Transverse colon (tissue), 4 donors: ENCODE data around the gene OTULIN.

Experiments
- CTCF ChIP-seq, 5 experiments: fragments of 200-600 bp in 3 of 5; fragments of 450-650 bp in 2 of 5; sonication (generic) in 3 of 5; IDR thresholded peaks; 1 replicate in 2 of 5; 2 replicates in 3 of 5; pipeline ENCODE4 v1.5.1; 2016 to 2017; ENCODE audit warnings: antibody characterized with exemption in 5 of 5, inconsistent platforms in 3 of 5, mild to moderate bottlenecking in 2 of 5, moderate library complexity in 1 of 5
- EP300 ChIP-seq: sonication (generic); formaldehyde crosslinking; IDR thresholded peaks from one replicate; pipeline ENCODE4 v1.6.1; 2017; ENCODE audit warnings: antibody characterized with exemption, low read depth
- POLR2A ChIP-seq: fragments of 450-650 bp; IDR thresholded peaks from one replicate; pipeline ENCODE4 v1.6.1; 2016; ENCODE audit warnings: antibody characterized with exemption, mild to moderate bottlenecking, moderate library complexity
- POLR2AphosphoS5 ChIP-seq, 3 donors: sonication (generic); formaldehyde crosslinking; IDR thresholded peaks; one replicate each; pipeline ENCODE4 v1.6.1; 2016; ENCODE audit warnings: antibody characterized with exemption in 3 of 3

DNA sequence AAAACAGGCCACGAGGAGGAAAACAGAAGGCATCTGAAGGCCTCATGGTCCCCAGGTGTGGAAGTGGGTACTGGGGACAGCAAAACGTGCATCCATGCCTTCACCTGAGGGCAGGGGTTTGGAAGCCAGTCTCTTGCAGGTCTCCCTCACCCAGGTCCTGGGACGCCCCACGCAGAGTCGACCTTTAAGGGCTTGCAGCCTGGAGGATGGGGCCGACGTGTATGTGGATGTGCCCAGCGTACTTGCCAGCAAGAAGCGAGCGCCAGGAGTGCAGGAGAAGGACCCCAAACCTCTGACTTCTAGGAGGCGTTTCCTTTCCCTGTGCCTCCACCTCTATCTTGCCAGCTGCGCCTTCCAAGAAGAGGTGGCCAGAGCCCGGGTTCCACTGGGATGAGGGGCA is 65.9 kb downstream of the OTULIN start:
- TF ChIP-seq POLR2A (no peak), CTCF (IDR thresholded peaks at IDR 0.05) (no peak), POLR2AphosphoS5 (IDR thresholded peaks at IDR 0.05) (no peak), EP300 (no peak)
